Medulla oblongata (tissue), 1 donor: Measurements from ENCODE around the gene TBPL2.
"Not testable (repeated sequence)": the region's sequence is repeated elsewhere in the genome, so short reads cannot be mapped to it uniquely, and the experiment has no call there.

Source experiments
- DNase-seq: peaks from one replicate; pipeline ENCODE4 v3.0.0-alpha.2; 2015; ENCODE audit errors: extremely low spot score

TBPL2 gene

GRCh38 chr14:55440385-55440784, at the start of gene TBPL2:
TBPL2 (minus strand) TSS chr14:55440616; CDS start chr14:55440449, 167 bp downstream.
- no peak for DNase-seq

DNA sequence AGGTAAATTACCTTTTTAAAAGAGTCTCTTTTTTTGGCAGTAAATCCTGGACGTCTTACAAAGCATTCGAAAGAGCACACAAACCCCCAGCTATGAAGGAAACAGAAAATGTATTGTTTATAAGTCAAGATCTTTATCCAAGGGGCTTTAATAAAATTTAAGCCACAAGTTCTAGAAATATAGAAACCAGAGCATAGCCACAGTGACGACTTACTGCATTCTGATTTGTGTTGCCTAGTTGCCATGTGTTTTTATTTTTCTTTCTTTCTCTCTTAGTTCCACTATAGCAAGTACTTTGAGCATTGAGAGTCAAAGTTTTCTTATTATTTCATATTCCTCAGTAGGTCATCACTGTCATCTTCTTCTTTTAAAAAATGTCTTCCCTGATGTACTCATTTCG, 47.8 kb upstream of the TBPL2 start:
- no peak for DNase-seq

GRCh38 chr14:55482936-55483605, 42.7 kb upstream of the TBPL2 start:
- no peak for DNase-seq

DNA sequence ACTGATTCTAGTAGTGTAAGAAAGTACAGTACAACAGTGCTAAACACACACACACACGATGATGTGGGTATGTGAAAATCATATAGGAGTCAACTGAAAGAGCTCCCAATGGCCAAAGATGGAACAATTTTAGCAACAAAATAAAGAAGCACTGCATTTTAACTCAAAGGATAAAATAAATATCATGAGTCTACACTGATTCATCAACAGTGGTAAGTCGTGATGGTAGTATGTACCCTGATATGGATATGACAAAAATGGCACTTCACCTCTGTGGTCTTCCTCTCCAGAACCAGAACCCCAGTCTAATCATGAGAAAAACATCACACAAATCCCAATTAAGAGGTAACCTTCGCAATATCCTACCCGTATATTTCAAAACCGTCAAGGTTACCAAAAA, 41.4 kb upstream of the TBPL2 start:
- no peak for DNase-seq

- DNase-seq = no peak
These were observed 37.3 kb upstream of the TBPL2 start for GRCh38 chr14:55477680-55478079.

DNA sequence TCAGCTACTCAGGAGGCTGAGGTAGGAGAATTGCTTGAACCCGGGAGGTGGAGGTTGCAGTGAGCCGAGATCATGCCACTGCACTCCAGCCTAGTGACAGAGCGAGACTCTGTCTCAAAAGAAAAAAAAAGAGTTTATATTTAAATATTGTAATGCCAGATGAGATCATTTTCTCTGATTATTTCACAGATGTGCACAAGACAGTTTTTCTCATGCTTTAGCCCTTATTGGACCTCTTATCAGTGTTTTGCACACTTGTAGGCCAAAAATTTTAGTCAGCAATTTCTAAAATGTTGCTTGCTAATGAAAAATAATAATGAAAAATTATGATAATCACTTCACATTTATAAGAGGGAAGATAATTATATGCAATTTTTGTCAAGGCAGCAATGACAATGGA, 36.0 kb upstream of the TBPL2 start:
- DNase-seq = not testable (repeated sequence)

DNA sequence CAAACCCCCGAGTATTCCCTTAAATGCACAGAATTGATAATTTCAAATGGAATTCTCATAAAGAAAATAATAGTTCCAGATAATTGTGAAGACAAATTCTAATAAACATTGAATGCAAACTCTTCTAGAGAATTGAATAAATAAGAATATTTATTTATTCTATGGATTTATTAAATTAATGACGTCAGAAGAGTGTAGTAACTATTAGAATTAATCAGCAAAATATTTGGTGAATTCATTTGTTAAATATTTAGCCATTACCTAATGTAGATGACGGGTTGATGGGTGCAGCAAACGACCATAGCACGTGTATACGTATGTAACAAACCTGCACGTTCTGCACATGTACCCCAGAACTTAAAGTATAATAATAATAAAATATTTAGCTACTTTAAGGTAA, 33.4 kb upstream of the TBPL2 start:
- no peak for DNase-seq

DNA sequence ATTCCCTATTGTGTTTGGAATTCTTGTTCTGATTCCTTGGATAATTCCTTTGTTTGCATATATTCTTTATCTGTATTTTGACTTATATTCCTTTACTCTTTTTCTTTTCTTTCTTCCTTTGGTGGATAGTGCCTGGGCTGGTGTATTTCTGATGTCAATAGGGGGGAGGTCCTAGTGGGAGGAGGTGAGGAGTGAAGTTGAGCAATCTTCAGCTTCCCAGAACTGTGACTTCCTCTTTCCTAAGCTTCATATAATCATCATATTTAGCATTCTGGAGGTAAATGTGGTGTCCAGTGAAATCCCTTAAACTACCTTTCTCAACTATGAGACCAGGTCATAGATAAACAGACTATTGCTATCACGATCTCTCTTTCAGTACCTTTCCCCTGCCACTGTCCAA, 29.6 kb upstream of the TBPL2 start:
- DNase-seq = no peak

DNA sequence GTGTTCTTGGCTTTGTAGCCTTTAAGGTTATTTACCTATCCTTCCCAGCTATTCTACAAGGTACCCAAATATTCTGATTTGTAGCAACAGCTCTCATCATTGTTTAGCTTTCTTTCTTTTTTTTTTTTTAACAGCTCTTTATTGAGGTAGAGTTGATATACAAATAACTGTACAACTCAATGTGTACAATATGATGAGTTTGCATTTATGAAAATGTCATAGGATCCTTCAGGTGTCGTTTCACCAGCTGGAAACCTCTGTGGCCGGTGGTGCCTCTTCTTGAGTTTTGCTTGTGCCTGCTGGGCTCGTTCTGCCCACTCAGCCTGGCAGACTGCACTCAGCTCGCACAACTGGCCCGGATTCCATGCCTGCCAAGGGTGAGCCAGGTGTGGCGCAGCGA, 26.9 kb upstream of the TBPL2 start:
- no peak for DNase-seq

- peak; percentile 40 for DNase-seq
These were observed 18.5 kb upstream of the TBPL2 start for GRCh38 chr14:55458800-55459515.

DNA sequence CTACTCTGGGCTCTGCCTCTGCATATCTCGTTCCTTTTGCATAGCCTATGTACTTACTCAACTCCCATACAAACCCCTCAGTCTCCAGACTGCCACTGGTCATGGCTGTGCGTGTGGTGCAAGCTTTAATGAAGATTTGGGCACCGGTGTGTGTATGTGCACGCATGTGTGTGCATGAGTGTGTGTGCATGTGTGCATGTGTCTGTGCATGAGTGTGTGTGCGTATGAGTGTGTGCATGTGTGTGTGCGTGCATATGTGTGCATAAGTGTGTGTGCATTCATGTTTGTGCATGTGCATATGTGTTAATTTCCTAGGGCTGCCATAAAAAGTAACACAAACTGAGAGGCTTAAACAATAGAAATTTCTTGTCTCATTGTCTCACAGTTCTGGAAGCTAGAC, 17.1 kb upstream of the TBPL2 start:
- no peak for DNase-seq

DNA sequence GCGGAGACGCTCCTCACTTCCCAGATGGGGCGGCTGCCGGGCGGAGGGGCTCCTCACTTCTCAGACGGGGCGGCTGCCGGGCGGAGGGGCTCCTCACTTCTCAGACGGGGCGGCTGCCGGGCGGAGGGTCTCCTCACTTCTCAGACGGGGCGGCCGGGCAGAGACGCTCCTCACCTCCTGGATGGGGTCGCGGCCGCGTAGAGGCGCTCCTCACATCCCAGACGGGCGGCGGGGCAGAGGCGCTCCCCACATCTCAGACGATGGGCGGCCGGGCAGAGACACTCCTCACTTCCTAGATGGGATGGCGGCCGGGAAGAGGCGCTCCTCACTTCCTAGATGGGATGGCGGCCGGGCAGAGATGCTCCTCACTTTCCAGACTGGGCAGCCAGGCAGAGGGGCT, 16.0 kb upstream of the TBPL2 start:
- DNase-seq = not testable (repeated sequence)

- DNase-seq = peak; percentile 60
These were observed 14.0 kb upstream of the TBPL2 start for GRCh38 chr14:55454264-55455002.

- DNase-seq = no peak
These were observed 11.5 kb upstream of the TBPL2 start for GRCh38 chr14:55451950-55452349.

DNA sequence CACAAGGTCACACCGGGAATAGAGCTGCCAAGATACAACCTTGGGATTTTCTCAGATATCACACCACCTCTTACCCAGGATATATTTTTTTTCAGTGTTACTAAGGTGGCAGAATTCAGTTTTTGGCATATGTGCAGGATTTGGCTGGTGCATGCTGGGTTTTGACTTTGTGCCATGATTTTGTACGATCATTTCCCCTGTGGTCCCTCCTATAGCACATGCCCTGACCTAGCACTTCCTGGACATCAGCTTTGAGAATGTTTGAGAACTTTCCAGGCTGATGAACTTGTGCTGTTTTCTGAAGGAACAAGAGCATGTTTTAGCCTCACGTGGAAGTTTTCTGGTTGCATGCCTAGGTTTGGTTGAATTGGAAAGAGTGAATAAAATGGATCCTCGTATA, 11.0 kb upstream of the TBPL2 start:
- DNase-seq = peak; percentile 18

DNA sequence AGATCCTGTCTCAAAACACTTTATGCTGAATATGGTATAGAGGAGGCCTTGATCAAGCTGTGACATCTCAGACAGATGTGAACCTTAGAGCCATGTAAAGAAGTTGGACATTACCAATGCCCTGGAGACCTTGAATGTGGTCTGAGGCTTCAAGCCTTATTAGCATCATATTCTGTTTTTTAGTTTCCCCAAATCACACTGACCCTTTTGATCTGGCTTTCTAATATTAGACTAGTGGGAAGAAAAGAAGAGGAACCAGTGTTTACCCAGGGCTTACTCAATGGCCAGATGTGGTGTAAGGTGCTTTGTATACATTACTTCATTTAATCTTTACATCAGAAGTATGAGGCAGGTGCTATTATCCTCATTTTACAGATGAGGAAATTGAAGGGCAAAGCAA, 10.6 kb upstream of the TBPL2 start:
- no peak for DNase-seq

DNA sequence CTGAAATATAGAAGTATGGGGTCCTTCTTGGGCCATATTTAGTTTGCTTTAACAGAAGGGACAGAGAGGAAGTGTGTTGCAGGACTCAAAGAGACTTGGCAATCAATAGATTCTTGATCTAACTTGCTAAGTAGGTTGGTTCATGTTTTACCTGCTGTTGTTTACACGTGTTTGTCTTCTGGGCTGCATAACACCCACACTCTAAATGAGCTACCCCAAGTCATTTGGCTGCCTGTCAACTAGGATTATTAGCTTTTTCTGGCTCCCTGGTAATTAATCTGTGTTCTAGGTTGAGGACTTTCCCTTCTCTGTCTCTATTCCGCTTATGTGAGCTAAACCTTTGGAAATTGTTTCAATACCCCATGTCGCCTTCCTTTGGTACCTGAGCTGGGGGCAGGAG, 10.1 kb upstream of the TBPL2 start:
- DNase-seq = no peak

- DNase-seq = no peak
These were observed 9.7 kb upstream of the TBPL2 start for GRCh38 chr14:55450124-55450523.

DNA sequence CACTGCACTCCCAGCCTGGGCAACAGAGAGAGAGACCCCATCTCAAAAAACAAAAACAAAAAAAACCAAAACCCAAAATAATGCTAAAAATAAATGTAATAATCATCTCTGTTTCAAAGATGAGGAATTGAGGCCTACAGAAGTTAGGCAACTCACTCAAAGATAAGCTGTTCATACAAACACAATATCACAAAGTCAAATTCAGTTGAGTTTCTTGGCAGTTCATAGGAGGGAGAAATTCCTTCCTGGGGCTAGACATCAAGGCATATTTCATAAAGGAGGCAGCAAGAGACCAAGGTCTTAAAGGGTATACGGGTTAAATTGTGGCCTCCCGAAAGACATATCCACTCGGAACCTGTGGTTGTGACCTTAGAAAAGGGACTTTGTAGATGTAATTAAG, 8.7 kb upstream of the TBPL2 start:
- no peak for DNase-seq

DNA sequence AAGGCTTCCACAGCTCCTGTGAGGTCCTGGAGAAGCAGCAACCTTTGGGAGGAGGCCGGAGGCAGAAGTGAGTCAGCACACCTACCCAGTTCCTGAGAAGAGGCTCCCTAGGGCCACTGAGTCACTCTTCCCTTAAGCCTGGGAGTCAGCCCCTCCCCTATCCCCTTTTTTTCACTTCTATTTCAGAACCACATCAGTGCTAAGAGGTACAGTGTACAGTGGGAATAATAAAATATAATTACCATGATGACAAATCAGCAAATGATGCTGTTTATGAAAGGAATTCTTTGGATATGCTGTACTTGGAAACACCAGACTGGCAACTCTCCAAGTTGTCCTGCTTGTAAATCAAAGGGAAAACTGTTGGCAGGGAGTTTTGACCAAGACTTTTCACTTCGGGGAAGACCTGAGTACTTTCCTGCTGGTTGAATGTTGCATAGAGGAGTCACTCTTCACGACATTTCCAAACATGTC, 7.8 kb upstream of the TBPL2 start:
- no peak for DNase-seq

- no peak for DNase-seq
These were observed 6.4 kb upstream of the TBPL2 start for GRCh38 chr14:55446833-55447232.

- peak; percentile 88 for DNase-seq
These were observed 5.8 kb upstream of the TBPL2 start for GRCh38 chr14:55446127-55446736.
